Neuronal stem cell (in vitro differentiated cells): ENCODE results near the gene E2F2.
A peak's percentile ranks its signal among the peaks of the same experiment; 100 is the strongest.

Experiments used
- DNase-seq: peaks from one replicate; pipeline ENCODE4 v3.0.0-alpha.2; 2013; ENCODE audit warnings: low spot score
- H2AFZ ChIP-seq: one replicate; pipeline ENCODE4 v1.6.1; 2013; ENCODE audit warnings: mild to moderate bottlenecking, low read length, inconsistent platforms
- H2AK5ac ChIP-seq: 2 replicates; pipeline ENCODE4 v1.6.1; 2013; ENCODE audit warnings: low read depth, mild to moderate bottlenecking, inconsistent platforms, low read length, moderate library complexity, mixed read lengths
- H2BK120ac ChIP-seq: 2 replicates; pipeline ENCODE4 v1.6.1; 2013; ENCODE audit warnings: low read depth, mild to moderate bottlenecking, inconsistent platforms, low read length, moderate library complexity, mixed read lengths
- H2BK12ac ChIP-seq: one replicate; pipeline ENCODE4 v1.6.1; 2013; ENCODE audit warnings: low read length, inconsistent platforms
- H2BK15ac ChIP-seq: 2 replicates; pipeline ENCODE4 v1.6.1; 2013; ENCODE audit warnings: mild to moderate bottlenecking, low read length, inconsistent platforms, mixed read lengths
- H2BK5ac ChIP-seq: one replicate; pipeline ENCODE4 v1.6.1; 2013; ENCODE audit warnings: inconsistent platforms, mild to moderate bottlenecking, low read length, moderate library complexity
- H3K14ac ChIP-seq: one replicate; pipeline ENCODE4 v1.6.1; 2013; ENCODE audit warnings: low read length, inconsistent platforms
- H3K18ac ChIP-seq: 2 replicates; pipeline ENCODE4 v1.6.1; 2013; ENCODE audit warnings: low read length, inconsistent platforms
- H3K23ac ChIP-seq: 2 replicates; pipeline ENCODE4 v1.6.1; 2013; ENCODE audit warnings: low read depth, mild to moderate bottlenecking, mixed read lengths, low read length, inconsistent platforms; ENCODE audit not compliant: poor library complexity
- H3K27ac ChIP-seq: replicated peaks from 3 replicates; pipeline ENCODE4 v1.5.1; 2013; ENCODE audit warnings: low read length, inconsistent platforms
- H3K27me3 ChIP-seq, 3 experiments: 2 replicates each; pipeline ENCODE4 v1.6.1; 2013; ENCODE audit warnings: low read length in 3 of 3, mild to moderate bottlenecking in 2 of 3, inconsistent platforms in 1 of 3, low read depth in 1 of 3, mixed read lengths in 1 of 3, moderate library complexity in 1 of 3; ENCODE audit not compliant: control insufficient read depth in 3 of 3, insufficient read depth in 3 of 3
- H3K36me3 ChIP-seq, 2 donors: replicated peaks in 1 of 2; 2 replicates each; pipeline ENCODE4 v1.6.1; 2013; ENCODE audit warnings: low read length in 2 of 2; ENCODE audit not compliant: control insufficient read depth in 2 of 2, insufficient read depth in 2 of 2
- H3K4ac ChIP-seq: 2 replicates; pipeline ENCODE4 v1.6.1; 2013; ENCODE audit warnings: inconsistent platforms, mild to moderate bottlenecking, low read length, moderate library complexity
- H3K4me1 ChIP-seq, 2 donors: 1 replicate in 1 of 2; 2 replicates in 1 of 2; pipeline ENCODE4 v1.6.1; 2013; ENCODE audit warnings: low read length in 2 of 2, low read depth in 1 of 2; ENCODE audit not compliant: control insufficient read depth in 2 of 2, insufficient read depth in 1 of 2
- H3K4me2 ChIP-seq: one replicate; pipeline ENCODE4 v1.6.1; 2013; ENCODE audit warnings: mild to moderate bottlenecking, low read length, inconsistent platforms; ENCODE audit not compliant: insufficient read depth, poor library complexity, severe bottlenecking
- H3K4me3 ChIP-seq, 2 donors: 2 replicates each; pipeline ENCODE4 v1.5.1; 2013; ENCODE audit warnings: low read length in 2 of 2, mild to moderate bottlenecking in 2 of 2, inconsistent platforms in 1 of 2, moderate library complexity in 1 of 2
- H3K79me1 ChIP-seq: one replicate; pipeline ENCODE4 v1.6.1; 2013; ENCODE audit warnings: low read depth, mild to moderate bottlenecking, inconsistent platforms, low read length, moderate library complexity
- H3K9ac ChIP-seq: one replicate; pipeline ENCODE4 v1.6.1; 2013; ENCODE audit warnings: mild to moderate bottlenecking, low read depth, low read length, inconsistent platforms; ENCODE audit not compliant: poor library complexity
- H3K9me3 ChIP-seq, 2 donors: replicated peaks in 1 of 2; 2 replicates each; pipeline versions ENCODE3 to v1.6.1; 2013; ENCODE audit warnings: low read length in 2 of 2, mild to moderate bottlenecking in 2 of 2, inconsistent platforms in 1 of 2, low read depth in 1 of 2, mixed read lengths in 1 of 2, moderate library complexity in 1 of 2; ENCODE audit not compliant: control insufficient read depth in 2 of 2, insufficient read depth in 1 of 2
- H4K8ac ChIP-seq: one replicate; pipeline ENCODE4 v1.6.1; 2013; ENCODE audit warnings: low read depth, mild to moderate bottlenecking, inconsistent platforms, low read length, moderate library complexity
- H4K91ac ChIP-seq: one replicate; pipeline ENCODE4 v1.6.1; 2013; ENCODE audit warnings: low read length, low read depth, mild to moderate bottlenecking, inconsistent platforms; ENCODE audit not compliant: poor library complexity
- WGBS, 2 donors: extraction: QIAGEN DNeasy Blood & Tissue Kit; methylation state at CpG; one replicate each; pipeline ENCODE4 v1.1.7; 2013; ENCODE audit warnings: missing lambda C conversion rate in 2 of 2, mixed read lengths in 1 of 2; ENCODE audit not compliant: insufficient read length in 2 of 2, insufficient replicate concordance in 1 of 2; ENCODE audit errors: extremely low coverage in 2 of 2; 5-methylcytosine and 5-hydroxymethylcytosine counted together

The E2F2 gene

DNA sequence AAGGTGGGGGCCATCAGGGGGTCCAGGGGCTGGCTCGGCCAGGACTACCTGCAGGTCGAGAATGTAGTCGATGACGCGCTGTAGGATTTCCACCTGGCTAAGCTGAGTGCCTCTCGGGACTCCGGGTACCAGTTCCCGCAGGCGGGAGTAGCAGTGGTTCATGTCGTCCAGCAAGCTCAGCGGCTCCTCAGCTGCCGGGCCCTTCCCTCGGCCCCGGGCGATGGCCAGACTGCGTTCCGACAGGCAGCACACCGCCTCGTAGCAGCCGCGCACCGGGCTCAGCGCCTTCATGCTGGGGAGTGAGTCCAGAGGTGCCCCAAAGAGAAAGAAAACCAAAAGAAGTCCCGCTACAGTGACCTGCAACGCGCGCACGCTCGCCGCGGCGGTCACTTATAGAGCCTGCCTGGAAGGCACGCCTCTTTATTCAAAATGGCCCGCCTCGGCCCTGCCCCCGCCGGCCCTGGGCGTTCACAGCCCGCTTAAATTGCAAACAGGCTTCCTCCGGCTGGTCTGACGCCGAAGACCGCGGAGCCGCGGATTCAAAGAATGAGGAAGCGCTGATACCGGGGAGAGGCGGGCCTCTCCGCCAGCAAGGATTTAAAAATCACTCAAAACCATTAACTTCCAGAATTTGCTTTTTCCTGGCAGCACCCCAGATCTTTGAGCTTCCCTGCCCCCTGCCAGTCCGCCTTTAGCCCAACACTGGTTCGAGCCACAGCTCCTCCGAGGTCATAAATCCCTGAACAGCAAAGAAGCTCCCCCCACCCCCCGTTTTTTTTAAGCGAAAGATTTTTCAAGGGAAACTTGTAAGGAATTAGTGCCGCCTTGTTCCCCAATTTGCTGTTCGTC, 28.3 kb upstream of the E2F2 start, which contains the start of gene ID3:
ID3 (minus strand) TSS at position 366 of the 849 bp plus-strand sequence; CDS start at position 291, 75 bp downstream.
- peak within 1 kb of the TSS; percentile 79 for H3K27ac ChIP-seq
- H2AFZ ChIP-seq, result peak within 1 kb of the TSS; percentile 41
- peak within 1 kb of the TSS; percentile 95 for H3K9ac ChIP-seq
- H2BK120ac ChIP-seq, result no peak within 1 kb of the TSS
- H3K18ac ChIP-seq, result peak within 1 kb of the TSS; percentile 92
- H2BK15ac ChIP-seq, result peak within 1 kb of the TSS; percentile 13
- peak within 1 kb of the TSS; percentile 26 for H2AK5ac ChIP-seq
- no peak within 1 kb of the TSS for H3K4ac ChIP-seq
- no peak within 1 kb of the TSS for H4K8ac ChIP-seq
- peak within 1 kb of the TSS; percentile 86 for H3K4me2 ChIP-seq
- no peak within 1 kb of the TSS for H4K91ac ChIP-seq
- peak within 1 kb of the TSS; percentile 39 for H3K14ac ChIP-seq
- peak within 1 kb of the TSS; percentile 44 for H2BK5ac ChIP-seq
- peak within 1 kb of the TSS; percentile 91 to 93 for H3K4me3 ChIP-seq
- peaks cover 0 to 24% of the 10 kb centered on the region in 2 donors for H3K36me3 ChIP-seq
- peaks cover 6% of the 10 kb centered on the region for H3K79me1 ChIP-seq
- WGBS, 2 donors, result no CpG with 5 or more reads among the region's 57 CpGs
- no peaks in the 10 kb centered on the region for H3K9me3 ChIP-seq
- peaks cover 0 to 5% (median 0%) of the 10 kb centered on the region in 3 experiments for H3K27me3 ChIP-seq
- no peak within 1 kb of the TSS for H2BK12ac ChIP-seq
- H3K23ac ChIP-seq, result peak within 1 kb of the TSS; percentile 47
- DNase-seq, result peak; percentile 92
- H3K4me1 ChIP-seq, result peaks cover 45 to 51% of the 10 kb centered on the region in 2 donors

DNA sequence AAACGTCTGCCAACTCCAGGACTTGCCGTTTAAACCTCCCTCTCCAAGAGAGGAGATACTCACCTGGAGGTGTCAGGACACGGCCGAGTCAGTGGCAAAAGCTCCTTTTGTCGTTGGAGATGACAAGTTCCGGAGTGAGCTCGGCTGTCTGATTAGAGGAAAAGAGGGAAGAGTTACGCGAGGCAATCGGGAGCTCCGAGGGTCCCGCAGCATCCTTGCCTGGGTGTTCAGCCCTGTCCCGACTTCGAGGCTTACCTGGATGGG, 27.8 kb upstream of the E2F2 start:
- H2BK120ac ChIP-seq, result no peak overlapping the region
- H3K9me3 ChIP-seq, result no peaks in the 10 kb centered on the region
- peak overlapping the region; percentile 95 for H3K9ac ChIP-seq
- H2AFZ ChIP-seq, result no peak overlapping the region
- H2BK5ac ChIP-seq, result peak overlapping the region; percentile 44
- no peak overlapping the region for H3K27ac ChIP-seq
- peaks cover 0 to 8% (median 0%) of the 10 kb centered on the region in 3 experiments for H3K27me3 ChIP-seq
- H2AK5ac ChIP-seq, result peak overlapping the region; percentile 26
- peak overlapping the region; percentile 86 for H3K4me2 ChIP-seq
- H3K79me1 ChIP-seq, result peaks cover 6% of the 10 kb centered on the region
- no peak for DNase-seq
- no peak overlapping the region for H4K8ac ChIP-seq
- no peak overlapping the region for H4K91ac ChIP-seq
- H3K4me1 ChIP-seq, result peaks cover 47 to 52% of the 10 kb centered on the region in 2 donors
- no peak overlapping the region for H2BK12ac ChIP-seq
- peak overlapping the region; percentile 47 for H3K23ac ChIP-seq
- peak overlapping the region; percentile 91 to 93 for H3K4me3 ChIP-seq
- H3K36me3 ChIP-seq, result peaks cover 0 to 24% of the 10 kb centered on the region in 2 donors
- no peak overlapping the region for H3K4ac ChIP-seq
- H3K18ac ChIP-seq, result peak overlapping the region; percentile 92
- H2BK15ac ChIP-seq, result no peak overlapping the region
- peak overlapping the region; percentile 39 for H3K14ac ChIP-seq
- no CpG with 5 or more reads among the region's 14 CpGs for WGBS, 2 donors

DNA sequence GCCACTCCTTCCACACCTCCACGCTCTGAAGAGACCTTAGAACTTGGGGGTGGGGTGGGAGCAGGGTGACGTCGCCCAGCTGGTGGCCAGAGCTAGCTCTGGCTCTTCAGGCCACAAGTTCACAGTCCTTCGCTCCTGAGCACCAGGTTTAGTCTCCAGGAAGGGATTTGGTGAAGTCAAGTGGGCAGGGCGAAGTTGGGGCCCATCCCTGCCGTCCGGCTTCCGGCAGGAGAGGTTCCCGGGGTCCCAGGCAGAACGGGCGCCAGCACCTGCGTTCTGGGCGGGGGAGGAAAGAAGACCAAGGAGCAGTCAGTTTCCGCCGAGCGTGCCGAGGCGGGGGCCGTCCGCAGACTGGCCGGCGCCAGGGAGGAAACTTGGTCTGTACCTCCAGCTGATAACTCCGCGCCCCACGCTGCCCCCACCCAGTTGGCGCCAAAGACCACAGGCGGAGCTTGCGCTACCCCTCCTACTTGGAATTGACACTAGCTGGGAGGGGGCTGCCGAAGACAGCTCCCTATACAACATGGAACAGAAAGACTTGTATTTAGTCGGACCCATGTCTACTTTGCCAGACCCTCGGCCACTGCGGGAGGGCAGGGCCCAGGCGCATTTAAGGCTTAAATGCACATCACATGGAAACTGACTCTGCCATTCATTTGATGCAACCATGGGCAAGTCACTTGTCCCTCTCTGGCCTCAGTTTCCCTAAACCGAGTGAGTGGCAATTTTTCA, 27.3 kb upstream of the E2F2 start:
- Histone ChIP-seq H3K27ac (no peak overlapping the region), H3K14ac (peak overlapping the region; percentile 39), H2BK120ac (no peak overlapping the region), H2AK5ac (peak overlapping the region; percentile 8), H3K27me3 (peaks cover 0 to 10% (median 0%) of the 10 kb centered on the region in 3 experiments), H3K79me1 (peaks cover 6% of the 10 kb centered on the region), H2BK5ac (peak overlapping the region; percentile 44), H2BK12ac (no peak overlapping the region), H3K4me1 (peaks cover 47 to 53% of the 10 kb centered on the region in 2 donors), H3K4me2 (peak overlapping the region; percentile 86), H3K9me3 (no peaks in the 10 kb centered on the region), H3K36me3 (peaks cover 0 to 24% of the 10 kb centered on the region in 2 donors), H3K4ac (no peak overlapping the region), H3K4me3 (peak overlapping the region; percentile 91 to 93), H4K91ac (no peak overlapping the region), H3K9ac (peak overlapping the region; percentile 95), H2AFZ (no peak overlapping the region), H3K23ac (peak overlapping the region; percentile 47), H4K8ac (no peak overlapping the region), H2BK15ac (peak overlapping the region; percentile 13), H3K18ac (peak overlapping the region; percentile 92)
- no CpG with 5 or more reads among the region's 34 CpGs for WGBS, 2 donors
- DNase-seq, result no peak
